Effector CD4-positive, alpha-beta T cell (primary cell): ENCODE data around the gene MYCN.
"Not testable (repeated sequence)": the region's sequence is repeated elsewhere in the genome, so short reads cannot be mapped to it uniquely, and the experiment has no call there.

ENCODE experiments used
- DNase-seq: peaks from one replicate; pipeline ENCODE4 v3.0.0-alpha.2; 2020

Gene MYCN

GRCh38 chr2:15963109-15963976, 23.0 kb downstream of the MYCN start:
- not testable (repeated sequence) for DNase-seq

- DNase-seq, result no peak
Measured at GRCh38 chr2:15963977-15964670, 23.8 kb downstream of the MYCN start.

- DNase-seq, result no peak
Measured at GRCh38 chr2:15964936-15965563, 24.7 kb downstream of the MYCN start.

DNA sequence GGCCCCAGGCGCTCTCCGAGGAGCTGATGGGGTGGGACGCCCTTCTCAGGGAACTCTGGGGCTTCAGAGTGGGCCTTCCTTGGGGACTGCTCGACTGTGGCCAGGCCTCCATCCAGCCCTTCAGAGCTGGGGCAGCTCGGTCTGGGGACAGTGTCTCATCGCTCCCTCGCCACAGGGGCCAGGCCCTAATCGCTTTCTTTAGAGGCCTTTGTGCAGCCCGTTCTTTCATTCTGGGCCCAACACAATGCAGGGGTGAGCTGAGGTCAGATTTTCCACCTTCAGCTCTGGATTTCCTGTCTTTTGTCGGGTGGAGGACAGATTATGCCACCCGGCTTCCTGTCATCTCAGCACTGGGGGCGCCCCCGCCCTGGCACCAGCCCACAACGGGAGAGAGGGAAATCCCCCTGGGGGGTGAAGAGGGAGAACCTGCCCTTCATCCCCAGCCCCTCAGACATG, 25.2 kb downstream of the MYCN start:
- DNase-seq, result peak; percentile 13

DNA sequence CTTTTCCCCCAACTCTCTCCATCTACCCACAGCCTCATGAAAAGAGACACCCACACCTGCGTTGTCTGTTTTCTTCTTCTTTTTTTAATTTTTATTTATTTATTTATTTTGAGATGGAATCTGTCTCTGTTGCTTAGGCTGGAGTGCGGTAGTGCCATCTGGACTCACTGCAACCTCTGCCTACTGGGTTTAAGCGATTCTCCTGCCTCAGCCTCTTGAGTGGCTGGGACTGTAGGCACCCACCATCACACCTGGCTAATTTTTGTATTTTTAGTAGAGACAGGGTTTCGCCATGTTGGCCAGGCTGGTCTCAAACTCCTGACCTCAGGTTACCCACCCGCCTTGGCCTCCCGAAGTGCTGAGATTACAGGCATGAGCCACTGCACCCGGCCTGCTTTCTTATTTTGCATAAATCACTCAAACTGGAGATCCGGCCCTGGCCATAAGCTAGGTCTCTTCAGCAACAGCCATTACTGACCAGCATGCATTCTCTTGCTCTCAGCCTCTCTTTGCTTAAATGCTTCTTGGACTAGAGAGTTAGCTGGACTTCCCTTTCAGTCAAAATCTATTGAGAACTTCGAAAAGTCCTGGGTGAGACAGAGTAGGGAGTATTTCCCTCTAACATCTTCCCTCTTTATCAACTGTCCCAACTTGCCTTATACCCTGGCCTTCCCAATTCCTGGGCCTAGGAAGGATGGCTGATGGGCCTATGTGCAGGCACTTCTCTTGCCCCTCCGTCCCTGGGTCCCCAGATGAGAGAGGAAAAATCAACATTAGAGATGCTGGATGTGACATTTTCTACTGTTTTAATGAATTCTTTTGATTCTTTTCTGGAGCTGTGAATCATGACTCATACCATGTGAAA, 27.3 kb downstream of the MYCN start:
- no peak for DNase-seq

DNA sequence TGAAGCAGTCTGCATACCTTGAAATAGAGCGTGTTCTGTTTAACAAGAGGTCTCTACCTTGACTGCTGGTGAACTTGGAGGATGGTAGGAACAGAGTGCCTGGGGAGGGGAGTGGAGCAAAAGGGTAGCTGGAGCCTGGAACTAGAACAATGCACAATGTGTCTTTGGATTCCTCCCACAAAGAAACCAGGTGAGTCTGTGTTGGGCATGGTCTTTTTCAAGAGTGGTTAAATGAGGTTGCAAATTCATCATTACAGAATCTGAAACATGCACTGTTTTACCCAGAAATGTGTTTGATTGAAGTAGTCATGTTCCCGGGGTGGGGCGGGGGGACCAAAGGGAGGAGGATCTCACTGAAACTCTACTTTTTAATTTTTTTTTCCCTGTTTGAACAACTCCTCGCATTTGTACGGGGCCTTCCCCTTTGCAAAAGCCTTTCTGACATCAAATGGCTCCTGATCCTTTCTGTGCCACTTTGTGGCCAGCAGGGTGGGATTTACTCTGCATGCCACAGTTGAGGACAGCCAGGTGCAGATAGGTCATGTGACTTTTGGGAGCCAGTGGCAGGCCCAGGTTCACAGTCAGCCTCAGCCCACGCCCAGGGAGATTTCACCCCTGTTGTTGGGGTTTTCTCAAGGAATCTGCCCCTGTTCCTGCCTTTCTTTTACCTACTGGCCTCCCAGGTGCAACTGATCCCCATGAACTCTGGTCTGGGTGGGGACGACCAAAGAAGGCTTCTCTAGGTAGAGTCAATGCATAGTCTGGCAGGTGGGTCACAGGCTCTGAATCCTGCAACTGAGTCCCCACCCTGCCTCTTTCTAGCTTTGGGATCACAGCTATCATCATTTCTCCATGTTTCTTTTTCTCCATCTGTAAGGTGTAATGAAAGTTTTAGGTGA, 28.2 kb downstream of the MYCN start:
- no peak for DNase-seq

- DNase-seq, result no peak
Measured at GRCh38 chr2:15969214-15969613, 28.9 kb downstream of the MYCN start.

DNA sequence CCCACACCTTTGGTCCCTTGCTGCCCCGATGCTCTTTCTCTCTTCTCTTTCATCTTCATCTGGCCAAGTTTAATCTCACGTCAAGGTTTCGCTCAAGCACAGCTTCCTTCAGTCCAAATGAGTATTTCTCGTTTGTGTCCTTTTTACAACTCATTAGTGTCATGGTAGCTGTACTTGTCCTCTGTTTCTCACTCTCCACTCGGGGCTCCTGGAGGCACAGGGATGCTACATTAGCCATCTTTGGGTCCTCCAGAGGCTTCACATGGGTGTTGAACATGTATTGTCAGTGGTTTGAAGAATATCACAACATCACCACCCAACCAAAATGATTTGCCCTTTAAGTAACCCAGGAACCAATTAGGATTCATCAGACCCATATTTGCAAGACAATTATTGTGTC, 30.4 kb downstream of the MYCN start:
- DNase-seq, result no peak

GRCh38 chr2:15971351-15971750, 31.0 kb downstream of the MYCN start:
- DNase-seq, result no peak

DNA sequence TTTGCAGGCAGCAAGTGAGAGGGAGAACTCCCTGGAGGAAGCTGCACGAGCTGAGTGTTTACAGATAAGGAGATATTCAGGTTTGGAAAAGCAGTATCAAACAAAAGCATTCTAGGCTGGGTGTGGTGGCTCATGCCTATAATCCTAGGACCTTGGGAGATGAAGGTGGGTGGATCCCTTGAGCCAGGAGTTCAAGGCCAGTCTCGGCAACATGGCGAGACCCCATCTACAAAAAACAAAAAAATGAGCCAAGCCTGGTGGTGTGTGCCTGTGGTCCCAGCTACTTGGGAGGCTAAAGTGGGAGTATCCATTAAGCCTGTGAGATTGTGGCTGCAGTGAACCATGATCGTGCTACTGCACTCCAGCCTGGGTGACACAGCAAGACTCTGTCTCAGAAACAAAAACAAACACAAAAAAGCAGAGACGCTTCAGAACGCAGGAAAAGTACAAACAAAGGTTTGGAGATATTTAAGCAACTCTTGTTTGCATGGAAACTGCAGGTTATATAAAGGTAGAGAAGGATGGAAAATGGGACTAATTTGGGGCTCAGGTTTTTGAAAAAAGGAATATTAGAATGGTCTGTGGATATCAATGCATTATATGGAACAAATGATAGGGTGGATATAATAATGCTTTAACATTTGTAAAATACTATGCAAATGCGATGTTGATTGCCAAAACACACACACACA, 31.6 kb downstream of the MYCN start:
- no peak for DNase-seq

DNA sequence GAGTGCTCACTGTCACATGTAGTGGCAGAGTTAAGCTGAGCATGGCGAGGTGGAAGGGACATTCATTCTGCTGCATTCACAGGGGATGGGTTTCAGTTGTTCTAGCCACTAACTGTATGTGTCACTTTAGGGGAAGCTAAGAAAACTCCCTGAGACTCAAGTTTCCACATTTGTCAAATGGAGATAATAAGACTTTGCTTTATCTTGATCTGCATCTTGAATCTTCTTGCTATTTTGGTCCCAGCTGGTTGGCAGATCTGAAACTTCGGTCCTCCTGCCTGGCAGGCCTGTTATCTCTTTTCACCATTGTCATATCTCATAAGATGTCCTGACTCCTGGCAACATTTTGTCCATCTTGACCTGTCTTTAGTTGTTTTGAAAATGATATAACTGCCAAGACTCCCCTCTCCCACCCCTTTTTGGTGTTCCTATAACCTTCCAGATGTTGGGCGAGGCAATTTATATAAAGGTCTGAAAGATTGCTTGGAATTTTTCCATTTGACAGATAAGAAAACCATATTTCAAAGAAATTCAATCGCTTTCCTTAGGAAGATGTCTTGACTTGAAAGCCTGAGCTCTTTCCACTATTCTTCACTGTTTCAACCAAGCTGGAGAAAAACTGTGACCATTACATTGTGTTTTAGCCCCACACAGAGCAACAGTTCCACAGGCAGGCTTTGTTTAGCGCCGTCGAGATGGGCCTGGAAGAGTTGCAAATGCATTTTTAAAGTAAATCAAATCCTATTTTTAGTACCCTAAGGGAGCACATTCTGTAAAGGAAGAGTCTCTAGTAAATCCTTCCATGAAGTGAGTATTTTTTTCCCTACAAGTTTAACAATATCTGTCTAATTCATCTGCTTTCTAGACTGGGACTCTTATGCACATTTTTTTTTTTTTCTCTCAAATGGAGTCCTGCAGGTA, 33.4 kb downstream of the MYCN start:
- no peak for DNase-seq

DNA sequence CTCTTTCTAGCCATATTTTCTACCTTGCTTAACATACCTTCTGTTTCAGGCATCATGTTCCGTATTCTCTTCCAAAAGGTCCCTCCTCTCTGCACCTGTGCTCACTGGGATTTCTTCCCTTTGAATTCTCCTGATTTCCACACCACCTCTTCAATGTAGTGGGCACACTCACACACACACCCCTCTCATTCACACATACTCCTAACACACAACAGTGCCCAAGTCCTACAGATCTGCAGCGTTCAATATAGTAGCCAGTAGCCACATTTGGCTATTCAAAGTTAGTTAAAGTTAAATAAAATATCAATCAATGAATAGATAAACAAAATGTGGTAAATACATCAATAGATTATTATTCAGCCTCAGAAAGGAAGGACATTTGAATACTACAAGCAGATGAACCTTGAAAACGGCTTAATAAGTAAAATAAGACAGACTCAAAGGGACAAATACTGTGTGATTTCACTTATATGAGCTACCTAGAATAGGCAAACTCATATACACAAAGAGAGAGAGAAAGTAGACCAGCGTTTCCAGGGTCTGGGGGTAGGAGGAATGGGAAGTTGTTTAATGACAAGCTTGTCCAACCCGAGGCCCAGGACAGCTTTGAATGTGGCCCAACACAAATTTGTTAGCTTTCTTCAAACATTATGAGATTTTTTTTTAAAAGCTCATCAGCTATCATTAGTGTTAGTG, 34.4 kb downstream of the MYCN start:
- no peak for DNase-seq

DNA sequence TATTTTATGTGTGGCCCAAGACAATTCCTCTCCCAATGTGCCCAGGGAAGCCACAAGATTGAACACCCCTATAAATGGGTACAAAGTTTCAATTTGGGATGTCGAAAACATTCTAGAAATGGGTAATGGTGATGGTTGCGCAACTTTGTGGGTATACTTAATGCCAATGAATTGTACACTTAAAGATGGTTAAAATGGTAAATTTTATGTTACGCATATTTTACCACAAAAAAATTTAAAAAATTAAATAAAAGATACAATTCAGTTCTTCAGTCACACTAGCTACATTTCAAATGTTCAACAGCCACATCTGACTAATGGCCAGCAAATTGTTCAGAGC, 34.9 kb downstream of the MYCN start:
- DNase-seq, result no peak

DNA sequence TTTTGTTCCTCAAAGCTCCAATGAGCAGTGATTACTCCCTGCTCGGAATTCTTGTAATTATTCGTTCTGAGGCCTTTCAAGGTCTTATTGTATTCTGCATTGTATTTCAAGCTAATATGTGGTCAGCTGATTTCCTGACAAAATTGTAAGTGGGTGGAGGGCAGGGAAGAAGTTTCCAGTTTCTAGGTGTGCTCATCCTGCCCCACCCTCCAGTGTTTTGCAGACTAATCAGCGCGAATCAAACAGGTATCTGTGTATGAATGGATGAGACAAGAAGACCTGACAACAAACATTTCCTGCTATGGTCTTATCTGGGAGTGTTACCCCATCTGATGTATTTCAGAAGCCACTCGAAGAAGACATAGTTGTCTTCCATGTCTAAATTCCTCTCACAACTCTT, 35.3 kb downstream of the MYCN start:
- DNase-seq, result no peak

DNA sequence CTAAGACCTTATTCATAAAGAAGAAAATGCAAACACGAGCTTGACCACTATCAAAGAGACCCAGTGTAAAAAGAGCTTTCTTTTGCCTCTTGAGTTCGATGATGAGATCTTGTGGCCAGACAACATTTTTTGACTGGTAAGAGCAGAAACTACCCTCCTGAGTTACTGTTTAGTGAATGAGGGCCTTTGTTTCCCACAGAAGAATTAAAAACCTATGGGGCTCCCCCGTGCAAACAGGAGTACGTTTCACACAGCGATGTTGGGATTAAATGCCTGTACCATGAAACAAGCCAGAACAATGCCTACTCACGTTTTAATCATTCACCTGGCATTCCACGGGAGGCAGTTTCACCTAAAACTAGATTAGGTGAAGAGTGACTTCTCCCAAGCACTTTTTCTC, 36.0 kb downstream of the MYCN start:
- no peak for DNase-seq

- no peak for DNase-seq
Measured at GRCh38 chr2:15979051-15979758, 38.9 kb downstream of the MYCN start.

DNA sequence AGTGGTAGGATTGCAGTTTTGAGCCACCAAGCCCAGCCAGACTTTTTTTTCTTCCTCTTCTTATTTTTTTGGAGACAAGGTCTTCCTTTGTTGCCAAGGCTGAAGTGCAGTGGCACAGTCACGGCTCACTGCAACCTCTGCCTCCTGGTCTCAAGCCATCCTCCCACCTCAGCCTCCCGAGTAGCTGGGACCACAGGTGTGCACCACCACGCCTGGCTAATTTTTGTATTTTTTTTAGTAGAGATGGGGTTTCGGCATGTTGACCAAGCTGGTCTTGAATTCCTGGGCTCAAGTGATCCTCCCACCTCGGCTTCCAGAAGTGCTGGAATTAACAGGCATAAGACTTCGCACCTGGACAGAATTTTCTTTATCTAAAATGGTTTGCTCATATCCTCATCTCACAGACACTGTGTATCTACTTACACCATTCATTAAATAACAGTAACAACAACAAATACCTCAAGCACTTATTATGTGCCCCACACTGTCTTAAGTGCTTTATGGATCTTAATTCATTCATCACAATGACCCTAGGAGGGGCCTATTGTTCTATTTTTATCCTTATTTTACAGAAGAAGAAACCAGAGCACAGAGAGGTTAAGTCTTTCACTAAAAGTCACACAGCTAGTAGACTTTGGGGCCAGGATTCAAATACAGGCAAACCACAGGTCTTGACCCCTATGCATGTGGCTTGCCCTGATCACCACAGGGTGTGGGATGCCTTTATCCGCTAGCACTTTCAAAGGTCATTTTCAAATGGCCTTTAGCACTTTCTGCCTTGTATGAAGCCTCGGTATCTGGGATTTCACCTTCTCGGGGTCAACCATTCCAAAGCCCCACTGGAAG, 39.6 kb downstream of the MYCN start:
- DNase-seq, result no peak

DNA sequence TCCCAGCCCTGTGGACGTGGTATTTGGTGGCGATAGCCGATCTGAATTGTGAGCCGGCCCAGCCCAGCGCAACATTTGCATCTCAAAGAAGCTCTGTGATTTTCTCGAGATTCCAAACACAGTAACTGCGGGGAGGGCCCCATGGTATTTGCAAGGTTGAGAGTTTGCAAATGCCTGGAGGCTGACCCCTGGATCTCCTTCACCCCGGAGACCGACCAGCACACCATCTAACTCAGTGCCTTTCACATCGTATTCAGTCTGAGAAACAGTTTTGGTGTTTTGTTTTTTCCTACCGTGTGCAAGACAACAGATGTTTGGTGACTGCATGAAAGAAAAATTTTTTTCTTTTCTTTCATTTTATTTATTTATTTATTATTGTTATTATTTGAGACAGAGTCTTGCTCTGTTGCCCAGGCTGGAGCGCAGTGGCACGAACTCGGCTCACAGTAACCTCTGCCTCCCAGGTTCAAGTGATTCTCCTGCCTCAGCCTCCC, 40.3 kb downstream of the MYCN start:
- no peak for DNase-seq
